ENCODE results near the gene FGD6. TPM values are rescaled to one million over a fixed set of nuclear protein-coding genes. Genes with fewer than 3 reads are reported as not detected.

The FGD6 gene
- total RNA-seq, 2 donors from 2014 or later = 15.8 to 19.1 TPM

GRCh38 chr12:95224202-95225170 lies 7.2 kb upstream of the FGD6 start:
- DNase-seq (no peak), ATAC-seq (no peak)
- Histone ChIP-seq H3K4me3 (no peak overlapping the region), H3K36me3 (replicated peaks in 1 of 2; ENCODE audit: insufficient read depth in 1 of 2, low read depth in 2 of 2) (peaks cover 0 to 3% of the 10 kb centered on the region in 2 donors), H3K27me3 (no peaks in the 10 kb centered on the region), H3K9me3 (no peaks in the 10 kb centered on the region), H3K4me1 (peaks cover 11% of the 10 kb centered on the region), H3K27ac (no peak overlapping the region)
- intact Hi-C loops (cut with DNase I) = no loop called here
- WGBS, 2 donors = 89 to 92% methylated on average over 8 of the region's 8 CpGs
- no peak for TF ChIP-seq POLR2A (IDR thresholded peaks at IDR 0.05)
- TF ChIP-seq, protein P1, sequence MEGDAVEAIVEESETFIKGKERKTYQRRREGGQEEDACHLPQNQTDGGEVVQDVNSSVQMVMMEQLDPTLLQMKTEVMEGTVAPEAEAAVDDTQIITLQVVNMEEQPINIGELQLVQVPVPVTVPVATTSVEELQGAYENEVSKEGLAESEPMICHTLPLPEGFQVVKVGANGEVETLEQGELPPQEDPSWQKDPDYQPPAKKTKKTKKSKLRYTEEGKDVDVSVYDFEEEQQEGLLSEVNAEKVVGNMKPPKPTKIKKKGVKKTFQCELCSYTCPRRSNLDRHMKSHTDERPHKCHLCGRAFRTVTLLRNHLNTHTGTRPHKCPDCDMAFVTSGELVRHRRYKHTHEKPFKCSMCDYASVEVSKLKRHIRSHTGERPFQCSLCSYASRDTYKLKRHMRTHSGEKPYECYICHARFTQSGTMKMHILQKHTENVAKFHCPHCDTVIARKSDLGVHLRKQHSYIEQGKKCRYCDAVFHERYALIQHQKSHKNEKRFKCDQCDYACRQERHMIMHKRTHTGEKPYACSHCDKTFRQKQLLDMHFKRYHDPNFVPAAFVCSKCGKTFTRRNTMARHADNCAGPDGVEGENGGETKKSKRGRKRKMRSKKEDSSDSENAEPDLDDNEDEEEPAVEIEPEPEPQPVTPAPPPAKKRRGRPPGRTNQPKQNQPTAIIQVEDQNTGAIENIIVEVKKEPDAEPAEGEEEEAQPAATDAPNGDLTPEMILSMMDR (IDR thresholded peaks at IDR 0.05) = no peak

DNA sequence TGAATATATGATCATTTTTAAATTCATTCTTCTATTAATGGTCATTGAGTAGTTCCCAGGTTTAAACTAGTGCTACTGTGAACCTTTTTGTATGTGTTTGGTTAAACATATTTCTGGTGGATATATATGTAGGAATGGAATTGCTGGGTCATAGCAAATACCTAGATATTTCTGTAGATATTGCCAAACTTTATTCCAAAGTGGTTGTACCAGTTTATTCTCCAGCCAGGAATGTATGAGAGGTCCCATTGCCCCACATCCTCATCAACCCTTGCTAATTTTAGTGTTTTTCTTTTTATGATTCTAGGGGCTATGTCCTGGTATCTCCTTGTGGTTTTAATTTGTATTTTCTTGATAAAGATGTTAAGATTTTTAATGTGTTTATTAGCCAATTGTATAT lies 3.5 kb upstream of the FGD6 start:
- H3K27ac ChIP-seq = no peak overlapping the region
- DNase-seq (no peak), ATAC-seq (no peak)
- TF ChIP-seq, protein P1 (IDR thresholded peaks at IDR 0.05) = no peak
- no peak for TF ChIP-seq POLR2A (IDR thresholded peaks at IDR 0.05)
- H3K4me3 ChIP-seq = no peak overlapping the region
- H3K36me3 ChIP-seq (replicated peaks in 1 of 2; ENCODE audit: insufficient read depth in 1 of 2, low read depth in 2 of 2) = peaks cover 0 to 3% of the 10 kb centered on the region in 2 donors
- H3K4me1 ChIP-seq = peaks cover 17% of the 10 kb centered on the region
- intact Hi-C loops (cut with DNase I) = no loop called here
- no peaks in the 10 kb centered on the region for H3K9me3 ChIP-seq
- no peaks in the 10 kb centered on the region for H3K27me3 ChIP-seq

DNA sequence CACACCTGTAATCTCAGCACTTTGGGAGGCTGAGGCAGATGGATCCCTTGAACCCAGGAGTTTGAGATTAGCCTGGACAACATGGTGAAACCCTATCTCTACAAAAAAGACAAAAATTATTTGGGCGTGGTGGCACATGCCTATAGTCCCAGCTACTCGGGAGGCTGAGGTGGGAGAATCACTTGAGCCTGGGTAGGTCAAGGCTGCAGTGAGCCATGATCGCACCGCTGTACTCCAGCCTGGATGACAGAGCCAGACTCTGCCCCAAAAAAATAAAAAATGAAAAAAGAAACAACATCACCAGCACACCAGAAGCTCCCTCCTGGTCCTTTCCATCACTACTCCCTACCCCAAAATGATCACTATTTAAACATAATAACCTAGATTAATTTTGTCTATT lies 2.9 kb upstream of the FGD6 start:
- H3K9me3 ChIP-seq = no peaks in the 10 kb centered on the region
- DNase-seq (no peak), ATAC-seq (no peak)
- intact Hi-C loops (cut with DNase I) = no loop called here
- TF ChIP-seq, protein P1 (IDR thresholded peaks at IDR 0.05) = no peak
- no peak for TF ChIP-seq POLR2A (IDR thresholded peaks at IDR 0.05)
- H3K36me3 ChIP-seq (replicated peaks in 1 of 2; ENCODE audit: insufficient read depth in 1 of 2, low read depth in 2 of 2) = peaks cover 0 to 3% of the 10 kb centered on the region in 2 donors
- 92 to 95% methylated on average over 4 of the region's 4 CpGs for WGBS, 2 donors
- H3K27ac ChIP-seq = no peak overlapping the region
- H3K4me1 ChIP-seq = peaks cover 22% of the 10 kb centered on the region
- H3K27me3 ChIP-seq = no peaks in the 10 kb centered on the region
- no peak overlapping the region for H3K4me3 ChIP-seq

- Histone ChIP-seq H3K36me3 (replicated peaks in 1 of 2; ENCODE audit: insufficient read depth in 1 of 2, low read depth in 2 of 2) (no peaks in the 10 kb centered on the region), H3K27me3 (no peaks in the 10 kb centered on the region), H3K27ac (peak overlapping the region; percentile 94 to 96 (median 94)), H3K9me3 (no peaks in the 10 kb centered on the region), H3K4me1 (peaks cover 38% of the 10 kb centered on the region), H3K4me3 (peak overlapping the region; percentile 68 to 80)
- WGBS, 2 donors = 1% methylated on average over 34 to 35 of the region's 35 CpGs
- no peak for TF ChIP-seq POLR2A (IDR thresholded peaks at IDR 0.05)
- TF ChIP-seq, protein P1 (IDR thresholded peaks at IDR 0.05) = no peak
- intact Hi-C loops (cut with DNase I) = no loop called here
- peak in 3 of 4 donors; percentile 33 to 75 (median 47) for DNase-seq
- no peak for ATAC-seq
Observed at GRCh38 chr12:95218150-95219133, 1.2 kb upstream of the FGD6 start.

Measured in body of pancreas (tissue), 4 donors.